ENCODE measurements around the gene THYN1.

THYN1 gene

DNA sequence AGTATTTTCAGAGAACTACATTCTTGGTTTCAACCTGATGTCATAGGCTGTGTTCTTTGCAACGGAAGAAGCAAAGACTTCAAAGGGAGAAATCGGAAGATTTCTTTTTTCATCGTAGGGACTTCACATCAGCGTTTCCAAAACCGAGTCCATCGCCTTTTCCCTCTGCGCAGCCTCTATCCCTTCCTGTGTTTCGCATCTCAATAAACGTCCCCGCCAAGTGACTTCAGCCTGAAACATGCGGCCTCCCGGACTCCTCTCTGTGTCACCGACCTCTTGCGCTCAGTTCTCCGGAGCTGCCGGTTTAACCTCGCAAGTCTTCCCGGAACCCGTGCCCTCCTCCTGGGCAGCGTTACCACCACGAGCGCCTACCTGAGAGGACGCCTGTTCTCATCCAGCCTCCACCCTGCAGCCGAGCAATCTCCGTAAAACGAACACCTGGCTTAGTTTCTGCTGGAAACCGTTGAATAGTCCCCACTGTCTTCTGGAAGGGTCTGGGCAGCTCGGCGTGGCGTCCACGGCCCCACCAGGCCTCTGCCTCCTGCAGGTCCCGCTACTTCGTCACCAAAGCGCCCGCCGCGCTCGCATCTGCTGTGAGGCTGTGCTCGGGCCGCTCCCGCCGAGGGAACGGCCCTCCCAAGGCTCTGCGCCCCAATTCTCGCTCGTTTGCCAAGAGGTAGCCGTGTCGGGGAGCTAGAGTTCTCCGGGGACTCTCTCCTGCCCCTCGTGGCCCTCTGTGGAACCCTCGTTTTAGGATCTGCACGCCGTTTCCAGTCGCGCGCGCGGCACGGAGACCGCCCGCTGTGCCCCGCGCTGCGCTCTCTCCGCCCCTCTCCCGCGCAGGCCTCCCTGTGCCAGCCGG is 22.6 kb upstream of the THYN1 start, which contains the start of gene GLB1L3:
Gene GLB1L3 (plus strand): TSS at position 846 of the 862 bp plus-strand sequence. CDS start 362 bp downstream, outside the sequence.
- TF ChIP-seq, protein P1, sequence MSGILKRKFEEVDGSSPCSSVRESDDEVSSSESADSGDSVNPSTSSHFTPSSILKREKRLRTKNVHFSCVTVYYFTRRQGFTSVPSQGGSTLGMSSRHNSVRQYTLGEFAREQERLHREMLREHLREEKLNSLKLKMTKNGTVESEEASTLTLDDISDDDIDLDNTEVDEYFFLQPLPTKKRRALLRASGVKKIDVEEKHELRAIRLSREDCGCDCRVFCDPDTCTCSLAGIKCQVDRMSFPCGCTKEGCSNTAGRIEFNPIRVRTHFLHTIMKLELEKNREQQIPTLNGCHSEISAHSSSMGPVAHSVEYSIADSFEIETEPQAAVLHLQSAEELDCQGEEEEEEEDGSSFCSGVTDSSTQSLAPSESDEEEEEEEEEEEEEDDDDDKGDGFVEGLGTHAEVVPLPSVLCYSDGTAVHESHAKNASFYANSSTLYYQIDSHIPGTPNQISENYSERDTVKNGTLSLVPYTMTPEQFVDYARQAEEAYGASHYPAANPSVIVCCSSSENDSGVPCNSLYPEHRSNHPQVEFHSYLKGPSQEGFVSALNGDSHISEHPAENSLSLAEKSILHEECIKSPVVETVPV (CRISPR knock-in tag; IDR thresholded peaks at IDR 0.05) = no peak
- TF ChIP-seq, protein P2, sequence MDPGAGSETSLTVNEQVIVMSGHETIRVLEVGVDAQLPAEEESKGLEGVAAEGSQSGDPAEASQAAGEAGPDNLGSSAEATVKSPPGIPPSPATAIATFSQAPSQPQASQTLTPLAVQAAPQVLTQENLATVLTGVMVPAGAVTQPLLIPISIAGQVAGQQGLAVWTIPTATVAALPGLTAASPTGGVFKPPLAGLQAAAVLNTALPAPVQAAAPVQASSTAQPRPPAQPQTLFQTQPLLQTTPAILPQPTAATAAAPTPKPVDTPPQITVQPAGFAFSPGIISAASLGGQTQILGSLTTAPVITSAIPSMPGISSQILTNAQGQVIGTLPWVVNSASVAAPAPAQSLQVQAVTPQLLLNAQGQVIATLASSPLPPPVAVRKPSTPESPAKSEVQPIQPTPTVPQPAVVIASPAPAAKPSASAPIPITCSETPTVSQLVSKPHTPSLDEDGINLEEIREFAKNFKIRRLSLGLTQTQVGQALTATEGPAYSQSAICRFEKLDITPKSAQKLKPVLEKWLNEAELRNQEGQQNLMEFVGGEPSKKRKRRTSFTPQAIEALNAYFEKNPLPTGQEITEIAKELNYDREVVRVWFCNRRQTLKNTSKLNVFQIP (CRISPR knock-in tag; IDR thresholded peaks at IDR 0.05; ENCODE audit: borderline replicate concordance, low read depth) = no peak
- TF ChIP-seq ARNTL (CRISPR knock-in tag; IDR thresholded peaks at IDR 0.05; ENCODE audit: borderline replicate concordance, low read depth) = no peak
- TF ChIP-seq SNAI2 (CRISPR knock-in tag; IDR thresholded peaks at IDR 0.05) = no peak
- no peak for TF ChIP-seq CSDC2 (CRISPR knock-in tag; IDR thresholded peaks at IDR 0.05)
- TF ChIP-seq, protein P3, sequence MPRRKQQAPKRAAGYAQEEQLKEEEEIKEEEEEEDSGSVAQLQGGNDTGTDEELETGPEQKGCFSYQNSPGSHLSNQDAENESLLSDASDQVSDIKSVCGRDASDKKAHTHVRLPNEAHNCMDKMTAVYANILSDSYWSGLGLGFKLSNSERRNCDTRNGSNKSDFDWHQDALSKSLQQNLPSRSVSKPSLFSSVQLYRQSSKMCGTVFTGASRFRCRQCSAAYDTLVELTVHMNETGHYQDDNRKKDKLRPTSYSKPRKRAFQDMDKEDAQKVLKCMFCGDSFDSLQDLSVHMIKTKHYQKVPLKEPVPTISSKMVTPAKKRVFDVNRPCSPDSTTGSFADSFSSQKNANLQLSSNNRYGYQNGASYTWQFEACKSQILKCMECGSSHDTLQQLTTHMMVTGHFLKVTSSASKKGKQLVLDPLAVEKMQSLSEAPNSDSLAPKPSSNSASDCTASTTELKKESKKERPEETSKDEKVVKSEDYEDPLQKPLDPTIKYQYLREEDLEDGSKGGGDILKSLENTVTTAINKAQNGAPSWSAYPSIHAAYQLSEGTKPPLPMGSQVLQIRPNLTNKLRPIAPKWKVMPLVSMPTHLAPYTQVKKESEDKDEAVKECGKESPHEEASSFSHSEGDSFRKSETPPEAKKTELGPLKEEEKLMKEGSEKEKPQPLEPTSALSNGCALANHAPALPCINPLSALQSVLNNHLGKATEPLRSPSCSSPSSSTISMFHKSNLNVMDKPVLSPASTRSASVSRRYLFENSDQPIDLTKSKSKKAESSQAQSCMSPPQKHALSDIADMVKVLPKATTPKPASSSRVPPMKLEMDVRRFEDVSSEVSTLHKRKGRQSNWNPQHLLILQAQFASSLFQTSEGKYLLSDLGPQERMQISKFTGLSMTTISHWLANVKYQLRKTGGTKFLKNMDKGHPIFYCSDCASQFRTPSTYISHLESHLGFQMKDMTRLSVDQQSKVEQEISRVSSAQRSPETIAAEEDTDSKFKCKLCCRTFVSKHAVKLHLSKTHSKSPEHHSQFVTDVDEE (CRISPR knock-in tag; IDR thresholded peaks at IDR 0.05) = no peak
- TF ChIP-seq ZFP30 (CRISPR knock-in tag; IDR thresholded peaks at IDR 0.05) = no peak
- no peak for TF ChIP-seq GLIS3 (CRISPR knock-in tag; IDR thresholded peaks at IDR 0.05)
- no peak for TF ChIP-seq ZNF70 (CRISPR knock-in tag; IDR thresholded peaks at IDR 0.05)
- TF ChIP-seq, protein P4, sequence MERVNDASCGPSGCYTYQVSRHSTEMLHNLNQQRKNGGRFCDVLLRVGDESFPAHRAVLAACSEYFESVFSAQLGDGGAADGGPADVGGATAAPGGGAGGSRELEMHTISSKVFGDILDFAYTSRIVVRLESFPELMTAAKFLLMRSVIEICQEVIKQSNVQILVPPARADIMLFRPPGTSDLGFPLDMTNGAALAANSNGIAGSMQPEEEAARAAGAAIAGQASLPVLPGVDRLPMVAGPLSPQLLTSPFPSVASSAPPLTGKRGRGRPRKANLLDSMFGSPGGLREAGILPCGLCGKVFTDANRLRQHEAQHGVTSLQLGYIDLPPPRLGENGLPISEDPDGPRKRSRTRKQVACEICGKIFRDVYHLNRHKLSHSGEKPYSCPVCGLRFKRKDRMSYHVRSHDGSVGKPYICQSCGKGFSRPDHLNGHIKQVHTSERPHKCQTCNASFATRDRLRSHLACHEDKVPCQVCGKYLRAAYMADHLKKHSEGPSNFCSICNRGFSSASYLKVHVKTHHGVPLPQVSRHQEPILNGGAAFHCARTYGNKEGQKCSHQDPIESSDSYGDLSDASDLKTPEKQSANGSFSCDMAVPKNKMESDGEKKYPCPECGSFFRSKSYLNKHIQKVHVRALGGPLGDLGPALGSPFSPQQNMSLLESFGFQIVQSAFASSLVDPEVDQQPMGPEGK (CRISPR knock-in tag; IDR thresholded peaks at IDR 0.05; ENCODE audit: borderline replicate concordance) = no peak
- no peak for TF ChIP-seq ZFP3 (CRISPR knock-in tag; IDR thresholded peaks at IDR 0.05)
- TF ChIP-seq, protein P5, sequence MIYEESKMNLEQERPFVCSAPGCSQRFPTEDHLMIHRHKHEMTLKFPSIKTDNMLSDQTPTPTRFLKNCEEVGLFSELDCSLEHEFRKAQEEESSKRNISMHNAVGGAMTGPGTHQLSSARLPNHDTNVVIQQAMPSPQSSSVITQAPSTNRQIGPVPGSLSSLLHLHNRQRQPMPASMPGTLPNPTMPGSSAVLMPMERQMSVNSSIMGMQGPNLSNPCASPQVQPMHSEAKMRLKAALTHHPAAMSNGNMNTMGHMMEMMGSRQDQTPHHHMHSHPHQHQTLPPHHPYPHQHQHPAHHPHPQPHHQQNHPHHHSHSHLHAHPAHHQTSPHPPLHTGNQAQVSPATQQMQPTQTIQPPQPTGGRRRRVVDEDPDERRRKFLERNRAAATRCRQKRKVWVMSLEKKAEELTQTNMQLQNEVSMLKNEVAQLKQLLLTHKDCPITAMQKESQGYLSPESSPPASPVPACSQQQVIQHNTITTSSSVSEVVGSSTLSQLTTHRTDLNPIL (CRISPR knock-in tag; IDR thresholded peaks at IDR 0.05; ENCODE audit: low read depth) = no peak
- no peak for TF ChIP-seq ESRRG (CRISPR knock-in tag; IDR thresholded peaks at IDR 0.05)
- no peak for TF ChIP-seq ZNF565 (CRISPR knock-in tag; conservative IDR thresholded peaks at IDR 0.05; ENCODE audit: low read depth)
- no peak for TF ChIP-seq BACH2 (CRISPR knock-in tag; IDR thresholded peaks at IDR 0.05; ENCODE audit: borderline replicate concordance)
- no peak for TF ChIP-seq TCF4 (CRISPR knock-in tag; IDR thresholded peaks at IDR 0.05; ENCODE audit: borderline replicate concordance)
- no peak for TF ChIP-seq OSR1 (CRISPR knock-in tag; IDR thresholded peaks at IDR 0.05)
- TF ChIP-seq PPARA (CRISPR knock-in tag; IDR thresholded peaks at IDR 0.05; ENCODE audit: borderline replicate concordance) = no peak
- no peak for TF ChIP-seq ZC3H10 (CRISPR knock-in tag; IDR thresholded peaks at IDR 0.05)
- peak; percentile 87 for ATAC-seq

DNA sequence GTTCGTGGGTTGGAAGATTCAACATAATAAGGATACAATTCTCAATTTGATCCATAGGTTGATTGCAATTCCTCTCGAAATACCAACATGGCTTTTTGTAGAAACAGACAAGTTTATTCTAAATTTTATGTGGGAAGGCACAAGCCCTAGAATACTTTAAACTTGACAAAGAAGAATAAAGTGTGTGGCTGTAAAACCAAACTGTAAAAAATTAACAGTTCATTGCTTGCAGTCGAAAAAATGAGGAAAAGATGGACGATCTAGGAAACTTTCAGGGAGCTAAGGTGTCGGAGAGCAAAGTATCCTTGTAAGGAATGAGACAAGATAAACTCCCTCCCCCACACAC is 22.0 kb upstream of the THYN1 start:
- ATAC-seq = no peak
- TF ChIP-seq PPARA (CRISPR knock-in tag; IDR thresholded peaks at IDR 0.05; ENCODE audit: borderline replicate concordance) (no peak), ZFP30 (CRISPR knock-in tag; IDR thresholded peaks at IDR 0.05) (no peak), ZFP3 (CRISPR knock-in tag; IDR thresholded peaks at IDR 0.05) (no peak), ZC3H10 (CRISPR knock-in tag; IDR thresholded peaks at IDR 0.05) (no peak), CSDC2 (CRISPR knock-in tag; IDR thresholded peaks at IDR 0.05) (no peak), SNAI2 (CRISPR knock-in tag; IDR thresholded peaks at IDR 0.05) (no peak), RARB (CRISPR knock-in tag; IDR thresholded peaks at IDR 0.05) (no peak), GLIS3 (CRISPR knock-in tag; IDR thresholded peaks at IDR 0.05) (no peak), ISL1 (CRISPR knock-in tag; IDR thresholded peaks at IDR 0.05) (no peak), ZNF8 (CRISPR knock-in tag; IDR thresholded peaks at IDR 0.05) (no peak), TCF4 (CRISPR knock-in tag; IDR thresholded peaks at IDR 0.05; ENCODE audit: borderline replicate concordance) (no peak), ARNTL (CRISPR knock-in tag; IDR thresholded peaks at IDR 0.05; ENCODE audit: borderline replicate concordance, low read depth) (no peak), BACH2 (CRISPR knock-in tag; IDR thresholded peaks at IDR 0.05; ENCODE audit: borderline replicate concordance) (no peak), TOX (CRISPR knock-in tag; IDR thresholded peaks at IDR 0.05; ENCODE audit: borderline replicate concordance) (no peak), ZNF565 (CRISPR knock-in tag; conservative IDR thresholded peaks at IDR 0.05; ENCODE audit: low read depth) (no peak)
- TF ChIP-seq, protein P5 (CRISPR knock-in tag; IDR thresholded peaks at IDR 0.05; ENCODE audit: low read depth) = no peak
- TF ChIP-seq, protein P3 (CRISPR knock-in tag; IDR thresholded peaks at IDR 0.05) = no peak

Data from SK-N-SH treated with all-trans-retinoic acid at 6 μM for 48 hours (cell line).